Cardiac muscle cell (in vitro differentiated cells and primary cell): ENCODE results near the gene ADAMTS18. TPM values are rescaled to one million over a fixed set of nuclear protein-coding genes. Genes with fewer than 3 reads are reported as not detected.
A peak's percentile ranks its signal among the peaks of the same experiment; 100 is the strongest.
"Not testable (repeated sequence)": the region's sequence is repeated elsewhere in the genome, so short reads cannot be mapped to it uniquely, and the experiment has no call there.

ENCODE experiments used
- DNase-seq, 2 donors: peaks; one replicate each; pipeline versions ENCODE4 v3.0.0 to v3.0.0-alpha.2; 2010 to 2017; ENCODE audit warnings: low read depth in 1 of 2, low spot score in 1 of 2
- H3K27ac ChIP-seq: fragments of 200-600 bp; sonication (generic); 2 replicates; pipeline ENCODE4 v1.5.1; 2016
- H3K27me3 ChIP-seq: fragments of 200-600 bp; sonication (generic); 2 replicates; pipeline ENCODE4 v1.6.0; 2016; ENCODE audit warnings: control low read depth
- H3K36me3 ChIP-seq: fragments of 200-600 bp; sonication (generic); 2 replicates; pipeline ENCODE4 v1.5.1; 2016; ENCODE audit warnings: control low read depth
- H3K4me1 ChIP-seq: fragments of 200-600 bp; sonication (generic); 2 replicates; pipeline ENCODE4 v1.8.1; 2017; ENCODE audit warnings: low read depth, mild to moderate bottlenecking, mixed run types
- H3K4me3 ChIP-seq: fragments of 200-600 bp; sonication (generic); 2 replicates; pipeline ENCODE4 v1.5.1; 2016; ENCODE audit warnings: mild to moderate bottlenecking
- H3K9me3 ChIP-seq: fragments of 200-600 bp; sonication (generic); 2 replicates; pipeline ENCODE4 v1.5.1; 2017; ENCODE audit warnings: low read depth, mild to moderate bottlenecking, control low read depth
- polyA plus RNA-seq: library from polyadenylated mRNA; unstranded; fragments of >200 nt; fragmentation: Nextera tagmentation; extraction: Ambion mirVana; gene quantifications from 2 replicates; pipeline ENCODE4 v1.2.1, GENCODE V29; 2016
- total RNA-seq: library from RNA; depleted of rRNA; stranded (reverse); fragments of >200 nt; gene quantifications from 2 replicates; pipeline ENCODE4 v1.2.3, GENCODE V29; 2016
- TF ChIP-seq, protein P1 (sequence below): IDR thresholded peaks from 2 replicates; pipeline ENCODE4 v1.5.1; 2012; ENCODE audit warnings: low read depth, mild to moderate bottlenecking, low read length

Gene ADAMTS18
- total and polyA plus RNA-seq, 2 experiments from 2014 or later: 0.06 TPM; not detected in 1

DNA sequence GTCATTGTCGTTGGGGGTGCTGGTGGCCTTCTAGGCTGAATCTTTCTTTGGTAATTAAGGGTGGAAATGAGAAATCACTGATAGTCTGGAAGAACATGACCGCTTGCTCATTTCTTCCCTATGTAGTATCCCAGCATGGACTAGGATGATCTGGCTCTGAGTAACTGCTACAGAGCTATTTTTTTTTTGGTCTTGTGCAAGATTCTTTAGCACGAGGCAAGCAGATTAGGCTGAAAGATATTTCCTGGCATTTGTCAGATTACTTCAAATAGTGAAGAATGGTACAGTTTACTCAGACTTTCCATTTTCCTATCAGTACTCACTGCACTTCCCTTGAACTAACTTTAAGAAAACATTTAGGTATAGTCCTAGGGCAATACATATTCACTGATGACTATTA lies 146.6 kb downstream of the ADAMTS18 start:
- DNase-seq: peak in 1 of 2 donors; percentile 89
- H3K9me3 ChIP-seq: no peaks in the 10 kb centered on the region
- TF ChIP-seq, protein P1, sequence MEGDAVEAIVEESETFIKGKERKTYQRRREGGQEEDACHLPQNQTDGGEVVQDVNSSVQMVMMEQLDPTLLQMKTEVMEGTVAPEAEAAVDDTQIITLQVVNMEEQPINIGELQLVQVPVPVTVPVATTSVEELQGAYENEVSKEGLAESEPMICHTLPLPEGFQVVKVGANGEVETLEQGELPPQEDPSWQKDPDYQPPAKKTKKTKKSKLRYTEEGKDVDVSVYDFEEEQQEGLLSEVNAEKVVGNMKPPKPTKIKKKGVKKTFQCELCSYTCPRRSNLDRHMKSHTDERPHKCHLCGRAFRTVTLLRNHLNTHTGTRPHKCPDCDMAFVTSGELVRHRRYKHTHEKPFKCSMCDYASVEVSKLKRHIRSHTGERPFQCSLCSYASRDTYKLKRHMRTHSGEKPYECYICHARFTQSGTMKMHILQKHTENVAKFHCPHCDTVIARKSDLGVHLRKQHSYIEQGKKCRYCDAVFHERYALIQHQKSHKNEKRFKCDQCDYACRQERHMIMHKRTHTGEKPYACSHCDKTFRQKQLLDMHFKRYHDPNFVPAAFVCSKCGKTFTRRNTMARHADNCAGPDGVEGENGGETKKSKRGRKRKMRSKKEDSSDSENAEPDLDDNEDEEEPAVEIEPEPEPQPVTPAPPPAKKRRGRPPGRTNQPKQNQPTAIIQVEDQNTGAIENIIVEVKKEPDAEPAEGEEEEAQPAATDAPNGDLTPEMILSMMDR: no peak
- no peak overlapping the region for H3K27ac ChIP-seq
- H3K4me1 ChIP-seq: peaks cover 9% of the 10 kb centered on the region
- no peaks in the 10 kb centered on the region for H3K27me3 ChIP-seq
- no peak overlapping the region for H3K4me3 ChIP-seq
- no peaks in the 10 kb centered on the region for H3K36me3 ChIP-seq

DNA sequence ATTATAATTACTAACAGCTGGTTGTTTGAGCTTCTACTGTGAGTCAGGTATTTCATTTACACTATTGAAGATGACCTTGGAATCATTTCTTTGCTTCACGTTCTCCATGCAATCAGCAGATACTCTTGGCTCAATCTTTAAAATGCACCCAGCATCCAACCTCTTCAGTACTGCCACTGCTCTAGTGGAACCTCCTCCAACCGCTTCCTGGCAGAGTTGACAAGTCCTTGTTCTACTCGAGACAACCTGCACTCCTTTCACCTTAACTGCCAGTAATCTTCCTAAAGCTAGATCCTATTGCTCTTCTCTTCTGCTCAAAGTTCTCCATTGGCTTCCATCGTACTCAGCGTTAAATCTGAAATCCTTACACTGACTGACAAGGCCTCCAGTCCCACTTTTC lies 149.2 kb downstream of the ADAMTS18 start:
- Histone ChIP-seq H3K27ac (no peak overlapping the region), H3K4me1 (peaks cover 9% of the 10 kb centered on the region), H3K9me3 (no peaks in the 10 kb centered on the region), H3K36me3 (no peaks in the 10 kb centered on the region), H3K27me3 (no peaks in the 10 kb centered on the region), H3K4me3 (no peak overlapping the region)
- TF ChIP-seq, protein P1: no peak
- no peak for DNase-seq

DNA sequence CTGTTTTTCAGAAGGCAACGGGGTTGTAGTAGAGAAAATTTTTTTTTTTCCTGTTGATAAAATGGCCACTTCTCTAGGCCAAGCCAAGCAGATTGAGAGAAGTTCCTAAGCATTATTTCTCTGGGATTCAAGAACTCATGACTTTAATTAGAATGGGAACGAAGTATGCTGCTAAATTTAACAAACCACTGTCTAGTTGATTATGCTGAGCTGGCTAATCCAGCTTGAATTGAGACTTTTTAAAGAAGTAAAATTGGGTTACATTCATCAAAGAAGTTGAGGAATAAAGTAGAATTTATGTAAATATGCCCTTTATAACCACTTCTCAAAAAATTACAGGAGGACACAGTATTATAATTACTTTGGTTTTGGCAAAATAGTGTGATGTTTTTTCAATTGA lies 152.5 kb downstream of the ADAMTS18 start:
- Histone ChIP-seq H3K9me3 (no peaks in the 10 kb centered on the region), H3K4me3 (no peak overlapping the region), H3K36me3 (no peaks in the 10 kb centered on the region), H3K27ac (no peak overlapping the region), H3K27me3 (no peaks in the 10 kb centered on the region), H3K4me1 (no peaks in the 10 kb centered on the region)
- DNase-seq: no peak
- TF ChIP-seq, protein P1: no peak

DNA sequence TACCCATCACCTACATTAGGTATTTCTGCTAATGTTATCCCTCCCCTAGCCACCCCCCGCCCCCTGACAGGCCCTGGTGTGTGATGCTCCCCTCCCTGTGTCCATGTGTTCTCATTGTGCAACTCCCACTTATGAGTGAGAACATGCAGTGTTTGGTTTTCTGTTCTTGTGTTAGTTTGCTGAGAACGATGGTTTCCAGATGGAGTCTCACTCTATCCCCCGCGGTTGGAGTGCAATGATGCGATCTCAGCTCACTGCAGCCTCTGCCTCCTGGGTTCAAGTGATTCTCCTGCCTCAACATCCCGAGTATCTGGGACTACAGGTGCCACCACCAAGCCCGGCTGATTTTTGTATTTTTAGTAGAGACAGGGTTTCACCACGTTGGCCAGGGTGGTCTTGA lies 155.5 kb downstream of the ADAMTS18 start:
- not testable (repeated sequence) for H3K36me3 ChIP-seq, H3K4me1 ChIP-seq, H3K4me3 ChIP-seq, DNase-seq, H3K27me3 ChIP-seq, H3K27ac ChIP-seq, H3K9me3 ChIP-seq

DNA sequence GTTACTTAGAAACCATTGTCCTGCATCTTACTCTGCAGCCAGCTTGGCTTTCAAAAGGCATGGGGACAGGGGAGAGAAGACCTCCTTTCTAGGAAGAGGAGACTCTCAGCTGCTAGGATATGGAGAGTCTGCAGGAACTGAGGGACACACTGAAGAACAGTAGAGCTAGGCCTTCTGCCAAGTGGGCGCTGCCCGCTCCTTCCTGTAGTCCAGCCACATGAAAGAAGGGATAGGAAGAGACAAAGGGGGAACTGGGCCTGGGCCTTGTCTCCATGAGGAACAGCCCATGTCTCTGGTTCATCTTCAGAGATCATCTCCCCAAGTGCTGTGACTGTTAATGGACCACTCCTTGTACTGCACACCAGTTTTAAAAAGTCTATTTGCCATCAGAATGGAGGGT lies 157.3 kb downstream of the ADAMTS18 start:
- no peaks in the 10 kb centered on the region for H3K27me3 ChIP-seq
- no peaks in the 10 kb centered on the region for H3K36me3 ChIP-seq
- no peaks in the 10 kb centered on the region for H3K4me1 ChIP-seq
- DNase-seq: no peak
- no peak overlapping the region for H3K4me3 ChIP-seq
- no peaks in the 10 kb centered on the region for H3K9me3 ChIP-seq
- TF ChIP-seq, protein P1: no peak
- H3K27ac ChIP-seq: no peak overlapping the region

DNA sequence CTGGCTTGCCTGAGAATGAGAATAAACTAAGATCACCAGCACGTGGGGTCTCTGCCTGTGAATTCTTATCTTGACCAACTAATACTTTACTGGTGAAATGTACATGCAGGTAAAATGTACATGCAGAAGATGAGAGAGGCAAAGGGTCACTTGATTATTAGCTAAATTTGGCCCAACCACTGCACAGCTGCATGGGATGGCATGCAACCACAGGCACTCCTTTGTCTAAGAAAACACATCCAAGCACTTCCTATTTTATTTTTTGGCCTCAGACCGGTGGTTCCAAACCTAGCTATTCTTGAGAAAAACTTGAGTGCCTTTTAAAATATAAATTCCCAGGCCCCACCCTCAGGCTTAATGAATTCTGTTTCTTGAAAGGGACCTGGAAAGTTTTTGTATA lies 157.7 kb downstream of the ADAMTS18 start:
- H3K4me3 ChIP-seq: no peak overlapping the region
- DNase-seq: no peak
- H3K4me1 ChIP-seq: no peaks in the 10 kb centered on the region
- no peaks in the 10 kb centered on the region for H3K36me3 ChIP-seq
- no peak overlapping the region for H3K27ac ChIP-seq
- H3K9me3 ChIP-seq: no peaks in the 10 kb centered on the region
- H3K27me3 ChIP-seq: no peaks in the 10 kb centered on the region
- TF ChIP-seq, protein P1: no peak
